Measurements from ENCODE around the gene QRFP.

DNA sequence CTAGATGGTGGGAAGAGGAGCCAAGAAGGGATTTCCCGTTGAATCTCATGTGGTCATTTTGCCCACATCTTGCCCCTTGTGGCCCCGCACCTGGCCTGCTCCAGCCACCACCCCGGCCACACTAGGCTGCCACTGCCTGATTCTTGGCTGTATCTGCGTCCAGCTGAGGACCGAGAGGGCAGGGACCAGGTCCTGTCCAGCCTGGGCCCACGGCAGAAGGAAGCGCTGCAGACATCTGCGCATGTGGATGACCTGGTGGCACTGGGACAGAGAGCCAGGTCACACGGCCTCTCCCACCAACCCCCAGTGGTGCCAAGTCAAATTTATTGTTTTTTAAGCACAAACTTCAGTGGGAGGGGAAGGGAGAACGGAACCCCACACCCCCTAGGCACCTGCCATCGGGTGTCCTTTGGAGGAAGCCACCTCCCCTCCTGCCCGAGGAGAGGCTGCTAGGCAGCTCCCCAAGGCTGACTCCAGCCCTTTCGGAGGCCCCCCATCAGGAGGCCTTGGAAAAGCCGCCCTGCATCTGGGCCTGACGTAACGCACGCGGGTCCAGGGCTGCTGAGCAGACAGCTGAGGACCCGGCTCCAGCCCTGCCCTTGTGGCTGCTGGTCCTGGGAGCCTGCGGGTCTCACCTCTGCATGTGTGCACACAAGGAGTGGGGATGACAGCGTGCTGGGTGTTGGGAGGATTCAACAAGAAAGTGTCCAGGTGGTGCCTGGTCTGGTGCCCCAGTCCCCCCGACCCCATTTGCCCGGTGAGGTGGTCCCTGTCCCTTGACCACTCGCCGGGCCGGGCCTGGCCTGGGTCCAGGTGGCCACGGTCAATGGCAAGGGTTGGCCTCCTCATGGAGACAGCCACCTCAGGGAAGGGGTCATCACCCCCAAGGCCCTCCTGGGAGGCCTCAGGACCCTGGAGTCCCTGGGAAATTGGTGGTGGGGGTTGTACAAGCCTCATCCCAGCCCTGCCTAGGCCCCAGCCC, 5.9 kb upstream of the QRFP start:
- no peak for TF ChIP-seq TBP (IDR thresholded peaks at IDR 0.05; ENCODE audit: low read depth, low read length)
- TF ChIP-seq POLR2AphosphoS5 (IDR thresholded peaks at IDR 0.05; ENCODE audit: low read depth, low read length) = no peak
- TF ChIP-seq EP300 (IDR thresholded peaks at IDR 0.05; ENCODE audit: borderline replicate concordance in 1 of 2, low read depth in 2 of 2, low read length in 2 of 2) = no peak
- no peak for TF ChIP-seq YY1 (IDR thresholded peaks at IDR 0.05; ENCODE audit: low read depth, low read length)
- no peak for TF ChIP-seq EZH2 (IDR thresholded peaks at IDR 0.05; ENCODE audit: low read depth, low read length, severe bottlenecking)
- TF ChIP-seq, protein P1, sequence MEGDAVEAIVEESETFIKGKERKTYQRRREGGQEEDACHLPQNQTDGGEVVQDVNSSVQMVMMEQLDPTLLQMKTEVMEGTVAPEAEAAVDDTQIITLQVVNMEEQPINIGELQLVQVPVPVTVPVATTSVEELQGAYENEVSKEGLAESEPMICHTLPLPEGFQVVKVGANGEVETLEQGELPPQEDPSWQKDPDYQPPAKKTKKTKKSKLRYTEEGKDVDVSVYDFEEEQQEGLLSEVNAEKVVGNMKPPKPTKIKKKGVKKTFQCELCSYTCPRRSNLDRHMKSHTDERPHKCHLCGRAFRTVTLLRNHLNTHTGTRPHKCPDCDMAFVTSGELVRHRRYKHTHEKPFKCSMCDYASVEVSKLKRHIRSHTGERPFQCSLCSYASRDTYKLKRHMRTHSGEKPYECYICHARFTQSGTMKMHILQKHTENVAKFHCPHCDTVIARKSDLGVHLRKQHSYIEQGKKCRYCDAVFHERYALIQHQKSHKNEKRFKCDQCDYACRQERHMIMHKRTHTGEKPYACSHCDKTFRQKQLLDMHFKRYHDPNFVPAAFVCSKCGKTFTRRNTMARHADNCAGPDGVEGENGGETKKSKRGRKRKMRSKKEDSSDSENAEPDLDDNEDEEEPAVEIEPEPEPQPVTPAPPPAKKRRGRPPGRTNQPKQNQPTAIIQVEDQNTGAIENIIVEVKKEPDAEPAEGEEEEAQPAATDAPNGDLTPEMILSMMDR (IDR thresholded peaks at IDR 0.05; ENCODE audit: control extremely low read depth in 1 of 3, insufficient read depth in 1 of 3, low read depth in 1 of 3, low read length in 3 of 3) = no peak
- TF ChIP-seq CEBPB (IDR thresholded peaks at IDR 0.05; ENCODE audit: low read depth, low read length) = no peak
- TF ChIP-seq SP2 (IDR thresholded peaks at IDR 0.05; ENCODE audit: low read length) = no peak
- TF ChIP-seq TAF1 (IDR thresholded peaks at IDR 0.05; ENCODE audit: low read depth, low read length) = no peak
- TF ChIP-seq RFX5 (IDR thresholded peaks at IDR 0.05; ENCODE audit: borderline replicate concordance, low read depth, low read length) = no peak
- no peak for TF ChIP-seq EGR1 (IDR thresholded peaks at IDR 0.05; ENCODE audit: borderline replicate concordance, low read depth, low read length)

All from H1 (cell line).